CD4-positive, CD25-positive, alpha-beta regulatory T cell (primary cell): ENCODE data around the gene ETS2. TPM values are rescaled to one million over a fixed set of nuclear protein-coding genes. Genes with fewer than 3 reads are reported as not detected.

ENCODE experiments used
- ATAC-seq, 2 donors: fragments of 150-1000 bp; cut with Tn5 transposase; one replicate each; pipeline ENCODE4 v1.10.0; 2021; ENCODE audit warnings: low read depth in 2 of 2, moderate number of reproducible peaks in 2 of 2, moderate library complexity in 1 of 2
- DNase-seq, 3 donors: peaks; one replicate each; pipeline versions ENCODE4 v3.0.0 to v3.0.0-alpha.2; 2012 to 2022; ENCODE audit warnings: mixed read lengths in 1 of 3
- H3K27ac ChIP-seq: one replicate; pipeline ENCODE4 v1.7.0; 2013; ENCODE audit warnings: mild to moderate bottlenecking, low read length; ENCODE audit not compliant: insufficient read depth, poor library complexity, severe bottlenecking
- H3K27me3 ChIP-seq: one replicate; pipeline ENCODE4 v1.7.0; 2013; ENCODE audit warnings: low read length; ENCODE audit not compliant: control insufficient read depth, insufficient read depth
- H3K36me3 ChIP-seq: one replicate; pipeline ENCODE4 v1.7.0; 2013; ENCODE audit warnings: mild to moderate bottlenecking, low read length, moderate library complexity; ENCODE audit not compliant: control insufficient read depth, insufficient read depth
- H3K4me1 ChIP-seq: 2 replicates; pipeline ENCODE4 v1.7.0; 2013; ENCODE audit warnings: mild to moderate bottlenecking, low read length; ENCODE audit not compliant: insufficient read depth, control insufficient read depth, poor library complexity, severe bottlenecking
- H3K4me3 ChIP-seq: one replicate; pipeline ENCODE4 v1.7.0; 2013; ENCODE audit warnings: low read depth, mild to moderate bottlenecking, low read length, moderate library complexity
- H3K9me3 ChIP-seq, 2 experiments: 1 replicate in 1 of 2; 2 replicates in 1 of 2; pipeline ENCODE4 v1.7.0; 2013; ENCODE audit warnings: low read length in 2 of 2, mild to moderate bottlenecking in 1 of 2, moderate library complexity in 1 of 2; ENCODE audit not compliant: control insufficient read depth in 2 of 2
- H3K27ac Mint-ChIP-seq, 3 donors: one replicate each; pipeline ENCODE4 v1.8.0; 2020 to 2022; ENCODE audit warnings: mild to moderate bottlenecking in 3 of 3, mixed read lengths in 3 of 3, moderate library complexity in 2 of 3
- H3K27me3 Mint-ChIP-seq: one replicate; pipeline ENCODE4 v1.8.0; 2022; ENCODE audit warnings: mild to moderate bottlenecking, mixed read lengths
- H3K36me3 Mint-ChIP-seq: one replicate; pipeline ENCODE4 v1.8.0; 2020; ENCODE audit warnings: mixed read lengths
- H3K4me1 Mint-ChIP-seq, 4 donors: one replicate each; pipeline ENCODE4 v1.8.0; 2020 to 2022; ENCODE audit warnings: mixed read lengths in 4 of 4, mild to moderate bottlenecking in 1 of 4
- H3K4me3 Mint-ChIP-seq, 4 donors: one replicate each; pipeline ENCODE4 v1.8.0; 2020 to 2022; ENCODE audit warnings: mild to moderate bottlenecking in 4 of 4, mixed read lengths in 4 of 4, moderate library complexity in 3 of 4
- H3K9me3 Mint-ChIP-seq, 7 donors: one replicate each; pipeline ENCODE4 v1.8.0; 2020 to 2022; ENCODE audit warnings: mixed read lengths in 7 of 7, mild to moderate bottlenecking in 3 of 7, moderate library complexity in 2 of 7
- polyA plus RNA-seq, 4 donors: library from polyadenylated mRNA; unstranded; fragments of 300-500 nt; fragmentation: Illumina TruSeq; gene quantifications; one replicate each; pipeline ENCODE4 v1.2.3, GENCODE V29; 2021
- total RNA-seq: library from RNA; stranded (reverse); gene quantifications from one replicate; pipeline ENCODE4 v1.2.3, GENCODE V29; 2022

The ETS2 gene
- total and polyA plus RNA-seq, 5 donors from 2014 or later: 2.6 to 12.3 (median 5.1) TPM

DNA sequence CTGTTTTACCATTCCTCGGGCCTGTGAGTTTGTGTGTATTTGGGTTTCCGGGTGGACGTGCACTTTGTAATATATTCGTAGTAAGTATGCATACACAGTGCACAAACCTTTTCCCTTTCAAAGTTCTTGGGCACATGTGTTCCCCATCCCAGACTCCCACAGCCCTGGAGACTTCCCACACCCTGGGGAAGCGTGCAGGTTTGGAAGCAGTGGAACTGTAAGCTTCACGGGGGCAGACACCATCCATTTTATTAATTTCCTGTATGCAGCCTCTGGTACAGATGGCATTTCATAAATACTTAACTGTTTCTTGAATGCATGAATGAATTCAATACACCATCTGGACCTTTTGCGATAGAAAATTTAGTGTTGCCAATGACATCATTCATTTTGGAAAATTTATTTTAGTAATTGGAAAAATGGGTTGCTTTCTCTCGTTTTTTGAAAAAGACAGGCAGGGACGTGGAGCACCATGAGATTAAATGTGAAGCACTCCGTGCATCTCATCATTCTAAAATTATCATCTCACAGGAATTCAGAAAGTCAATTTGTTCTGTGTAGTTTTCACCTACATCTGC lies 10.8 kb downstream of the ETS2 start:
- peaks cover 0 to 4% (median 0%) of the 10 kb centered on the region in 4 donors for H3K4me1 Mint-ChIP-seq
- peaks cover 0 to 5% (median 0%) of the 10 kb centered on the region in 7 donors for H3K9me3 Mint-ChIP-seq
- Histone ChIP-seq H3K4me3 (no peak overlapping the region), H3K4me1 (no peaks in the 10 kb centered on the region), H3K36me3 (peaks cover 70% of the 10 kb centered on the region), H3K27me3 (no peaks in the 10 kb centered on the region), H3K9me3 (no peaks in the 10 kb centered on the region), H3K27ac (no peak overlapping the region)
- no peak overlapping the region for H3K27ac Mint-ChIP-seq
- H3K27me3 Mint-ChIP-seq: no peaks in the 10 kb centered on the region
- peaks cover 70% of the 10 kb centered on the region for H3K36me3 Mint-ChIP-seq
- ATAC-seq (no peak), DNase-seq (no peak)
- no peak overlapping the region for H3K4me3 Mint-ChIP-seq

DNA sequence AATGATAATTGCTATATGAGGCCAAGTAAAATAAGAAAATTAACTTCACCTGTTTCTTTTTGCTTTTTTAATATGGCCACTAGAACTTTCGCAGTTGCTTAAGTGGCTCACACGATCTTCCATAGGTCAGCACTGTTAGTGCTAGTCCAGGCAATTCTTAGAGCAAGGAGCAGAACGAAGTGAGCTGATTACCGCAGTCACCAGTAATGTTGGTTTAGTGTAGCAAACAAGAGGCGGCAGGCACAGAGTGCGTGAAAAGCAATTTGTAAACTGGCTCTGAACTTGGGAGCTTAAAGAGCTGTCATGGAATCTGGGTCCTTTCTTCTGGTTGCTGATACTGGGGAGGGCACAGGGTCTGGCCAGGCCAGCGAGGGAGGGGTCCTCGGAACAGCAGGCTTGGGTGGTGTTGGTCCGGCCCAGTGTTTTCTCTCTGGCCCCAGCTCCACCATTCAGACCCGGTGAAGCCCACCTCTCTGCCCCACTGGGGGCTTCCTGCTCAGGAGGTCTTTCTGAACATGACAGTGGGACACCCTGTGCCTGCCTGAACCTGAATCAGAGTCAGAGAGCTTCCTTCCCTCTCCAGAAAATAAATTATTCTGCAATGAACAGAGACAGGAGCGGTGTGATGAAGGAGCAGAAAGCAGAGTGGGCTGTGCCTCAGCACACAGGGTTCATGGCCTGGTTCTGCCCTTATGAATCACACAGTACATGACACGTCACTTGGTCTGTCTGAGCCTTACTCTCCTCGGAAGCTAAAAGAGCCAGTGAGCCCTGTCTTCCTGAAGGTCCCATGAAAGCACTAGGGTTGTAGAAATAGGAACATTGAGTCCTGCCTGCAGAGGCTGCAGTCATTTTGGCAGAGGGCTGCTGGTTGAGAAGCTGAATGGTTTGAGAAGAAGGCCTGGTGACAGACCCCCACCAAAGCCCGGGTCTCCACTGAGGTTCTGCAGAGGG lies 11.9 kb downstream of the ETS2 start:
- Histone ChIP-seq H3K27ac (no peak overlapping the region), H3K4me3 (no peak overlapping the region), H3K9me3 (no peaks in the 10 kb centered on the region), H3K27me3 (no peaks in the 10 kb centered on the region), H3K36me3 (peaks cover 81% of the 10 kb centered on the region), H3K4me1 (no peaks in the 10 kb centered on the region)
- H3K27ac Mint-ChIP-seq: no peak overlapping the region
- no peak for DNase-seq
- peaks cover 0 to 5% (median 0%) of the 10 kb centered on the region in 7 donors for H3K9me3 Mint-ChIP-seq
- H3K36me3 Mint-ChIP-seq: peaks cover 79% of the 10 kb centered on the region
- no peaks in the 10 kb centered on the region for H3K27me3 Mint-ChIP-seq
- H3K4me3 Mint-ChIP-seq: no peak overlapping the region
- H3K4me1 Mint-ChIP-seq: peaks cover 0 to 4% (median 0%) of the 10 kb centered on the region in 4 donors
- peak in 1 of 2 donors; percentile 33 for ATAC-seq

DNA sequence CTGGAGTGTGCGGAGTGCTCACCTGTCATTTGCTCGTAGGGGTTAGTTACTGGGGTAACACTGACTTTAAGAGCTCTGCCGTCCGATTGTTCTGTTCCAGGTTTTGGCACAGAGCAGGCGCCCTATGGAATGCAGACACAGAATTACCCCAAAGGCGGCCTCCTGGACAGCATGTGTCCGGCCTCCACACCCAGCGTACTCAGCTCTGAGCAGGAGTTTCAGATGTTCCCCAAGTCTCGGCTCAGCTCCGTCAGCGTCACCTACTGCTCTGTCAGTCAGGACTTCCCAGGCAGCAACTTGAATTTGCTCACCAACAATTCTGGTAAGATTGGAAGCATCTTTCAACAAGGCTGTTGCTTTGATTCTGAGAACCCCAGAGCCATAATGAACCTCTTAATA lies 12.6 kb downstream of the ETS2 start:
- ATAC-seq: no peak
- no peaks in the 10 kb centered on the region for H3K27me3 Mint-ChIP-seq
- H3K4me3 Mint-ChIP-seq: no peak overlapping the region
- Histone ChIP-seq H3K27ac (no peak overlapping the region), H3K36me3 (peaks cover 86% of the 10 kb centered on the region), H3K4me1 (no peaks in the 10 kb centered on the region), H3K4me3 (no peak overlapping the region), H3K9me3 (no peaks in the 10 kb centered on the region), H3K27me3 (no peaks in the 10 kb centered on the region)
- DNase-seq: no peak
- peaks cover 0 to 4% (median 0%) of the 10 kb centered on the region in 4 donors for H3K4me1 Mint-ChIP-seq
- no peak overlapping the region for H3K27ac Mint-ChIP-seq
- peaks cover 79% of the 10 kb centered on the region for H3K36me3 Mint-ChIP-seq
- H3K9me3 Mint-ChIP-seq: peaks cover 0 to 5% (median 0%) of the 10 kb centered on the region in 7 donors

- H3K4me3 ChIP-seq: no peak overlapping the region
- Mint-ChIP-seq H3K9me3 (peaks cover 0 to 5% (median 0%) of the 10 kb centered on the region in 7 donors), H3K36me3 (peaks cover 82% of the 10 kb centered on the region)
Observed at GRCh38 chr21:38819051-38819718, 13.5 kb downstream of the ETS2 start.

GRCh38 chr21:38819719-38820159 lies 14.0 kb downstream of the ETS2 start:
- Mint-ChIP-seq H3K4me3 (no peak overlapping the region), H3K27me3 (no peaks in the 10 kb centered on the region), H3K9me3 (peaks cover 0 to 5% (median 0%) of the 10 kb centered on the region in 7 donors), H3K4me1 (peaks cover 0 to 4% (median 0%) of the 10 kb centered on the region in 4 donors), H3K27ac (no peak overlapping the region), H3K36me3 (peaks cover 80% of the 10 kb centered on the region)
- Histone ChIP-seq H3K27ac (no peak overlapping the region), H3K9me3 (no peaks in the 10 kb centered on the region), H3K4me1 (no peaks in the 10 kb centered on the region), H3K36me3 (peaks cover 81% of the 10 kb centered on the region), H3K27me3 (no peaks in the 10 kb centered on the region), H3K4me3 (no peak overlapping the region)
- DNase-seq (no peak), ATAC-seq (no peak)

More at GRCh38 chr21:38819051-38819718, 13.5 kb downstream of the ETS2 start:
- ATAC-seq: no peak
- no peaks in the 10 kb centered on the region for H3K27me3 ChIP-seq
- Mint-ChIP-seq H3K27ac (no peak overlapping the region), H3K4me1 (peaks cover 0 to 4% (median 0%) of the 10 kb centered on the region in 4 donors), H3K4me3 (no peak overlapping the region), H3K27me3 (no peaks in the 10 kb centered on the region)
- H3K4me1 ChIP-seq: no peaks in the 10 kb centered on the region
- H3K36me3 ChIP-seq: peaks cover 83% of the 10 kb centered on the region
- no peak for DNase-seq
- H3K9me3 ChIP-seq: no peaks in the 10 kb centered on the region
- no peak overlapping the region for H3K27ac ChIP-seq

GRCh38 chr21:38820471-38821239 lies 14.9 kb downstream of the ETS2 start:
- Histone ChIP-seq H3K27me3 (no peaks in the 10 kb centered on the region), H3K4me3 (no peak overlapping the region), H3K4me1 (no peaks in the 10 kb centered on the region), H3K36me3 (peaks cover 75% of the 10 kb centered on the region), H3K9me3 (no peaks in the 10 kb centered on the region), H3K27ac (no peak overlapping the region)
- Mint-ChIP-seq H3K27ac (peak overlapping the region in 1 of 3 donors; percentile 67), H3K9me3 (peaks cover 0 to 5% (median 0%) of the 10 kb centered on the region in 7 donors), H3K36me3 (peaks cover 71% of the 10 kb centered on the region), H3K4me3 (no peak overlapping the region), H3K27me3 (no peaks in the 10 kb centered on the region), H3K4me1 (peaks cover 0 to 4% (median 0%) of the 10 kb centered on the region in 4 donors)
- ATAC-seq (no peak), DNase-seq (no peak)

- Mint-ChIP-seq H3K36me3 (peaks cover 71% of the 10 kb centered on the region), H3K9me3 (peaks cover 0 to 5% (median 0%) of the 10 kb centered on the region in 7 donors), H3K4me3 (no peak overlapping the region), H3K27me3 (no peaks in the 10 kb centered on the region), H3K4me1 (peaks cover 0 to 4% (median 0%) of the 10 kb centered on the region in 4 donors), H3K27ac (no peak overlapping the region)
- H3K9me3 ChIP-seq: no peaks in the 10 kb centered on the region
- no peak for ATAC-seq
- no peak overlapping the region for H3K4me3 ChIP-seq
- no peaks in the 10 kb centered on the region for H3K27me3 ChIP-seq
- H3K4me1 ChIP-seq: no peaks in the 10 kb centered on the region
- H3K36me3 ChIP-seq: peaks cover 73% of the 10 kb centered on the region
- H3K27ac ChIP-seq: no peak overlapping the region
- no peak for DNase-seq
Observed at GRCh38 chr21:38821248-38821647, 15.5 kb downstream of the ETS2 start.
